Epidermal melanocyte (primary cell): ENCODE measurements around the gene RPS29.
"Not testable (repeated sequence)": the region's sequence is repeated elsewhere in the genome, so short reads cannot be mapped to it uniquely, and the experiment has no call there.

Source experiments
- DNase-seq: peaks from one replicate; pipeline ENCODE4 v3.0.0; 2011; ENCODE audit warnings: low spot score; ENCODE audit not compliant: insufficient read length

RPS29 gene

DNA sequence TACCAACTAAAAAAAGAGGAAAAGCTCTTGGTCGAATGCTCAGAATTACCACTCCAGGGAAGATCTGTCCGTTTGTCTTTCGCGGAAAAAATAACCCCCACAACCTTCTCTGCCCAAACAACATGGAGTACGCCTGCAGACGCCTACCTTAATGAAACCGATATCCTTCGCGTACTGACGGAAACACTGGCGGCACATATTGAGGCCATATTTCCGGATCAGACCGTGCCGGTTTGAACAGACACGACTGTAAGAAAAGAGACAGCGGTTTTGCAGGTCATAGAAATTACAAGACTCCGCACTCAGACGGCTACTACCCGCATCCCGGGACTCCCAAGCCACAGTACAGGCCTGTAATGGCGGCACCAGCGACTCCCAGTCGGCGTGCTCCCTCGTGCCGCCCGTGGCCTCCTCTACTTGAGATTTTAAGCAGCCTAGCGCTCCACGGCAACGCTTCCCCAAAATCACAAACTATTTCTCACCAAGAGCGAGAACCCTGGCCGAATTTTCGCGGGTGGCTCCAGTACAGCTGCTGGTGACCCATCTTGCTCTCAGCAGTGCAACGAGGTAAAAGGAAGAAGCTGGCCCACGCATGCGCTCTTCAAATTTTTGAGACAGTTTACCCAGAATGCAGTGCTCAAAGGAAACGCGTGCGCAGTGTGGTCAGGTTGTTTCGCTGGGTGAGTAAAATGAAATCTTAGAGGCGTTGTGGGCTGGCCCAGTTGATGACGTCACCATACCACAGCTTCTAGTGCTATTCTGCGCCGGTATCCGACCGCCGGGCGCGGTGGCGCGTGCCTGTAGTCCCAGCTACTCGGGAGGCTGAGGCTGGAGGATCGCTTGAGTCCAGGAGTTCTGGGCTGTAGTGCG is at the start of gene RPS29:
TSS of gene RPS29 (minus strand) at position 578 of the 870 bp plus-strand sequence. CDS start at position 544, 34 bp downstream.
- peak; percentile 88 for DNase-seq

DNA sequence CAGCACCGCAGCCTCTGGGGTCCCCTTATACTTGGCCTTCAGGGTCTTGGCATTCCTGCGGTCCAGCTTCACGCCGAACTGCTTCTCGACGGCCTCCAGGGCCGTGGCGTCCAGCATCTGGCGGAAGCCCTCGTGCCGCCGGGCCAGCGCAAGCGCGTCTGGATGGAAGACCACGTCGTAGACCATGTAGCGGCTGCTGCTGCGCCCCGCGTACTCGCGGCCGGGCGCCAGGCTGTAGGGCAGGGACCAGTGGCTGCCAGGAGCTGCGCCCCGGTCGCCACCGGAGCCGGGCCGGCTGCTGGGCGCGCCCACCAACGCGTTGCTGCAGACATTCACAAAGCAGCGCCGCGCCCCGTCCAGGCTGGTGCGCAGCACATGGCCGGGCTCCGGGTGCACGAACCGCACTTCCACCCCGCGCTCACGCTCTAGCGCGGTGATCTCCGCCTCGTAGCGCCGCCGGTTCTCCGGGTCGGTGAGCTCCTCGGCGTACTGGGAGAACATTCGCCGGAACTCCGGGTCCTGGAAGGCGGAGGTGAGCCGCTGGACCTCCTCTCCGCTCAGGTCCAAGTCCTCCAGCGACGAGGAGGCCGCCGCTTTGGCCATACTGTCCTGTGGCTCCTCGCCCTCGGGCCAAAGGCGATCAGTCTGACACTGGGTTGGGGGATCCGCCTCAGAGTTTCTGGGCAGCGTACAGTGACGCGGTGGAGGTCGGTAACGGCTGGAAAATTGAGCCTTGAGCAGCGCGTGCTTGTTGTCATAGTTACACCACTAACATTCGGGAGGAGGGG is 48.6 kb upstream of the RPS29 start, which contains the start of gene DNAAF2:
TSS of gene DNAAF2 (minus strand) at position 698 of the 788 bp plus-strand sequence. CDS start at position 603, 95 bp downstream.
- peak; percentile 44 for DNase-seq

DNA sequence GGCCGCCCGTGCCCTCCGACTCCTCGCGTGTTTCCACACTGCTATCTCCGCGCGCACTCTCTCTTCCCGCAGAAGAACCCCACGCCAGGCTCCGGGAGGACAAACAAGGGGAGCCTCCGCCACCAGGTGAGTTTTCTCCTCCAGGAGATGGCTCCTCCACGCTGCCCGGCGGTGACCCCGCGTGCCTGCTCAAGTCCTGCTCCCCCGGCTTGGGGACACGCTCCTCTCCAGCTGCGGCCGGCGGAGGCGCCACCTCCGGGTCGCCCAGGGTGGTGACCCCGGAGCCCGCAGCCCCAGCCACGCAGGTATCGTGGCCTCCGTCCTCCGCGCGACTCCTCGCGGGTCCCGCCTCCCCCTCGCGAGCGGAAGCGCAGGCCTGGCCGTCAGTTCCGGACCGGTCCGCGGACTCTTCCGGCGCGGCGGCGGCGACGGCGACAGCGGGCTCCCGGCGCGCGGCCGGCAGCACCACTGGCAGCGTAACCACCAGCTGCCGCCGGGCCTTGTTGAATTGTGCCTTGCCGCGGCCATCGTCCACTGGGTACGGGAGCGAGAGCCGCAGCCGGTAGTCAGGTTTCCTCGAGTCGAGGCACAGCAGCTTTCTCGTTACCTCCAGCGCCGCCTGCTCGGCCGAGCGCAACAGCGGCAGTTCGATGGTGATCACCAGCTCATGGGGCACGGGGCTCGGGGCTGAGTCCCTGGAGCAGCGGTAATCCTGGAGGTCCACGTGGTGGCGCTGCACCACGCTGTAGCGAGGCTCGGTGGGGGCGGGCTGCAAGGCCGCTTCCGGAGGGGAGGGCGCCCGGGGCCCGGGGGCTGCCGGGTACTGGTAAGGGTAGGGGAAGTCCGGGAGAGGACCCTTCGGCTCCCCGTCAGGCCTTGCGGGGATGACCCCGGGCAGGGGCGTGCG is 47.7 kb upstream of the RPS29 start:
- DNase-seq: peak; percentile 75

DNA sequence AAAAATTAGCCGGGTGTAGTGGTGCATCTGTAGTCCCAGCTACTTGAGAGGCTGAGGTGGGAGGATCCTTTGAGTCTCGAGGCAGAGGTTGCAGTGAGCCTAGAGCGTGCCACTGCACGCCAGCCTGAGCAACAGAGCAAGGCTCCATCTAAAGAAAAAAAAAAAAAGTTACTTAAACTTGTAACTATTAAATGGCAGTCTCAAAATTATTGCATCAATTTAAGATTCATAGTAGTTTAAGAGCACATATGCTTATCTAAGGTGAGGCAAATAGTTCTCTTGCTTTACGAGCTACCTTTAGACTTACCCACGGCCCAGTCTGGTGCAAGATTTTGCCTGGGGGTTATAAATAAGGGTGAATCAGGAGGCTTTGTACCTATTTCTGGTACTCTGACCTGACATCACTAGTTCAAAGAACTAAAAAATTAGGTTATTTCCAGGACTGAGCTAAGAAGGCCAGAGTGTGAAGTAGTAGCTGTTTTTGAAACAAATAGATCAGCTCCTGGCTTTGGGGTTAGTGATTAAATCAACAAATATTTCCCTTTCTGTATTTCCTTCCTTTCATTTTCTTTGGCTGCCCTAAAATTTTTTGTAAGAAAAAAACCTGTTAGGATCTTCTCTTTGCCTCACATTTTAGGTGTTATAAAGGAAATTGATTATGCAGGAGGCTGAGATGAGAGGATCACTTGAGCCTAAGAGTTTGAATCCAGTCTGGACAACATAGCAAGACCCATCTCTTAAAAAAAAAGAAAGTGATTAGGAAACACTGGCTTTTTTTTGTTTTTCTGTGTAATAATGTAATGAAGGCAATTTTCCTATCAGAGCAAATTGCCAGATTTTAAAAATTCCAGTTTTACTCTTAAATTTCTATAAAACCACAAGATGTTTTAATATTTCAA is 38.0 kb upstream of the RPS29 start:
- no peak for DNase-seq

DNA sequence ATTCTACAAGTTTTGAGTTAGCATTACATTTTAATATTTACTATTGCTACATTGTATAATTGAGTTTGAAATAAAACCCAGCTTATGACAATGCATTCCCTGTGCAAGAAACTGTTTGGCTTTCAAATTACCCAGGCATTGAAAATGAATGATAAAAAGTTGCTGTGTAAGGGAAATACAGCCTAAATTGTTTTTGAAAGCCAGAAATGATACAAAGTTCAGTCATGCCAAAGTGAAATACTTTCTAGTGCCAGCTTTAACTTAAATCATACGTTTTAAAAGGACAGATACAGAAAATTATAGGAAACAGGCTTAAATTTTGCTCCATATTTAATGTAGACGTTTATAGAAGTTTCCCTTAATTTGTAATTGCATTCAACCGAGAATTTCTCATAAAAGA is 37.2 kb upstream of the RPS29 start:
- DNase-seq: no peak

DNA sequence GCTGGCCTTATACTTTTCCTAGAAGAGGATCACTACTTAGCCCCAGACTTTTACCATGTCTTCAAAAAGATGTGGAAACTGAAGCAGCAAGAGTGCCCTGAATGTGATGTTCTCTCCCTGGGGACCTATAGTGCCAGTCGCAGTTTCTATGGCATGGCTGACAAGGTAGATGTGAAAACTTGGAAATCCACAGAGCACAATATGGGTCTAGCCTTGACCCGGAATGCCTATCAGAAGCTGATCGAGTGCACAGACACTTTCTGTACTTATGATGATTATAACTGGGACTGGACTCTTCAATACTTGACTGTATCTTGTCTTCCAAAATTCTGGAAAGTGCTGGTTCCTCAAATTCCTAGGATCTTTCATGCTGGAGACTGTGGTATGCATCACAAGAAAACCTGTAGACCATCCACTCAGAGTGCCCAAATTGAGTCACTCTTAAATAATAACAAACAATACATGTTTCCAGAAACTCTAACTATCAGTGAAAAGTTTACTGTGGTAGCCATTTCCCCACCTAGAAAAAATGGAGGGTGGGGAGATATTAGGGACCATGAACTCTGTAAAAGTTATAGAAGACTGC is 35.9 kb upstream of the RPS29 start:
- DNase-seq: no peak

DNA sequence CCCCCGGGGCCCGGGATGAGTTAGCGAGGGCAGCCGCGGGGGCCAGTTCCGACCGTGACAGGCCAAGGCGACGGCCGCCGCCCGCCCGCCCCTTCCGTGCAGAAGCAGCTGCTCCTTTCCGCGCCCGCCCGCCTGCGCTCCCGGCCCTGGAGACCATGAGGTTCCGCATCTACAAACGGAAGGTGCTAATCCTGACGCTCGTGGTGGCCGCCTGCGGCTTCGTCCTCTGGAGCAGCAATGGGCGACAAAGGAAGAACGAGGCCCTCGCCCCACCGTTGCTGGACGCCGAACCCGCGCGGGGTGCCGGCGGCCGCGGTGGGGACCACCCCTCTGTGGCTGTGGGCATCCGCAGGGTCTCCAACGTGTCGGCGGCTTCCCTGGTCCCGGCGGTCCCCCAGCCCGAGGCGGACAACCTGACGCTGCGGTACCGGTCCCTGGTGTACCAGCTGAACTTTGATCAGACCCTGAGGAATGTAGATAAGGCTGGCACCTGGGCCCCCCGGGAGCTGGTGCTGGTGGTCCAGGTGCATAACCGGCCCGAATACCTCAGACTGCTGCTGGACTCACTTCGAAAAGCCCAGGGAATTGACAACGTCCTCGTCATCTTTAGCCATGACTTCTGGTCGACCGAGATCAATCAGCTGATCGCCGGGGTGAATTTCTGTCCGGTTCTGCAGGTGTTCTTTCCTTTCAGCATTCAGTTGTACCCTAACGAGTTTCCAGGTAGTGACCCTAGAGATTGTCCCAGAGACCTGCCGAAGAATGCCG is 35.1 kb upstream of the RPS29 start:
- DNase-seq: no peak

DNA sequence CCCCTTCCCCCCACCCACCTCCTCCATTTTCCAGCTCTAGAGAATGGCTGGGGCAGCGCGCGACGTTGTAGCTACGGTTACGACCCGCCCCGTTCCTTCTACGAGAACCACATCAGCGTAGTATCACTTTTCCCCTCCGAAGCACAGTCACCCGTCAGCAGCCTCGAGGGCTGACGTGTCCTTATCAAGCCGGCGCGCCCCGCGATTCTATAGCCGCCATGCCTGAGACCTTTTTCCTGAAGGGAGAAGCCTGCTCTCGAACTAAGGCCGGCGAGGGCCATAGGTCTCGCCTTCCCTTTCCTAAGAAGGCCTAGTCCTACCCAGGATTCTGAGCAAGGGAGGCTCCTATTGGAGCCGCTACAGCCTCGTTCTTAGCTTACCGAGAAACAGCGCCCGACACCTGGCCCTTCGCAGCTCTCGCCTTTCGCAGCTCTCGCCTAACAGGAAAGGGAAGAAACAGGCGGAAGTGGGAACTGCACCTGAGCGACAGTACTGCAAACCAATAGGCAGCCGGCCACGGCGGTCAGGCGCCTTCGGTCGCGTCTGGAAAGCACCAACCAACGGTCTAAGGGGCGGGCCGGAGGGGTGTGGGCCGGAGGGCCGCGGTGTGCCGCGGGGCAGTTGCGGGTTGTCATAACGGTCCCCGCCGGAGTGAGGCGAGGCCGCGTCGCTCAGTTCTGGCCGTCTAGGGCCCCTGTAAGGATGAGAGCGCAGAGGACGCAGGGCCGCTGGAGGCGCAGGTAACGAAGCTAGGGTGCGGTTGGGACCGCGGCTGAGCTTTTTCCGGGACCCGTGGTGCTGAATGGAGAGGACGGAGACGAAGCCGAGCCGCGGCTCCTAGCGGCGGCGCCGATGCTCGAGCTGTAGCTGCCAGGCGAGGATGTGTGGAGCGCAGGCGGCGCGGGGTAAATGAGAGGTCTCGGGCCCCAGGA is 34.3 kb upstream of the RPS29 start, which contains the start of the genes MGAT2 and RPL36AL:
TSS of gene MGAT2 (plus strand) at position 618 of the 932 bp plus-strand sequence. CDS start 470 bp downstream, outside the sequence.
TSS of gene RPL36AL (minus strand) at position 445 of the 932 bp plus-strand sequence. CDS start 1,522 bp downstream, outside the sequence.
- peak; percentile 98 for DNase-seq

DNA sequence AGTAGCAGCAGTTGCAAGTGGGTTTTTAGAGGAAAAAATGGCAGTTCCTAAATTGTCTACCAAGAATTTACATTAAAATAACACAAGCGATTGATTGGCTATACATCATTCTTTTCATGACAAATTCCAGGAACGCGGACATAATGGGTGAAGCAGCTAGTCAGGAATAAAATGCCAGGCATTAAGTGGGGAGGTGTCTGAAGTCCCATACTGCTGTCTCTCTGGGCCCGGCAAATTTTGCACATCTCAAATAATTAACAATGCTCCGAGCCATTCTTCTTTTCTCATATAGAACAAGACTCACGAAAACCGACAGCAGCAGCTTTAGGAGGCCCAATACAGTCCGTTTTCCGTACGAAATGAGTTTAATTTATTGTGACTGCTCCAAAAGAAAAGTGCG is 33.5 kb upstream of the RPS29 start:
- DNase-seq: no peak

DNA sequence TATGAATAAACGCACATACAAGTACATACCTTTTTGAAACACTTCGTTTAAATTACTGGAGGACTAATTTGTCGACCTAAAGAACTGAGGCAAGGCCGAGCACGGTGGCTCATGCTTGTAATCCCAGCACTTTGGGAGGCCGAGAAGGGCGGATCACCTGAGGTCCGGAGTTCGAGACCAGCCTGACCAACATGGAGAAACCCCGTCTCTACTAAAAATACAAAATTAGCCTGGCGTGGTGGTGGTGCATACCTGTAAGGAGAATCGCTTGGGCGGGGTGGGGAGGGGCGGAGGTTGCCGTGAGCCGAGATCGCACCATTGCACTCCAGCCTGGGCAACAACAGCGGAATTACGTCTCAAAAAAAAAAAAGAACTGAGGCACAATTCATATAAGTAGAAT is 33.1 kb upstream of the RPS29 start:
- not testable (repeated sequence) for DNase-seq

DNA sequence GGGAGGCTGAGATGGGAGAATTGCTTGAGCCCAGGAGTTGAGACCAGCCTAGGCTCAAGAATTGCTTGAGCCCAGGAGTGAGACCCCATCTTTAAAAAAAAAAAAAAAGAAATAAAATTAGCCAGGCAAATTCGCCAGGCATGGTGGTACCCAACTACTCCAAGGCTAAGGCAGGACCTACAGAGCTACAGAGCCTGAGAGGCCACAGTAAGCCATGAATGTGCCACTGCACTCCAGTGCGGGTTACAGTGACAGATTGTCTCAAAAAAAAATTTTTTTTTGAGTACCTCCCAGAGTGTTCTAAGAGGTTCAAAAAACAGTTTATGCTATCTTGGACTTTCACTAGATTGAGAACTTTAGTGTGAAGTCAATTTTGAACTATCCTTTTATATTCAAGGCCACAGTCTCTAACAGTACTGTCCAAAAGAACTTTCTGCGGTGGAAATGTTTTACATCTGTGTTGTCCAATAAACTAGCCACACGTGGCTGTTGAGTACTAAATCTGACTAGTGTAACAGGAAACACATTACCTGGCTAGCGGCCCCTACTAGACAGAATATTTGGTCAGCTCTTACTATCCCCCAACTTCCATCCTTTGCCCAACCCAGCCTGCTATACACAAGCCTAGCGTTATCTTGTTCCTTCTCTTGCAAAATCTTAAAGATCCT is 31.8 kb upstream of the RPS29 start:
- no peak for DNase-seq

DNA sequence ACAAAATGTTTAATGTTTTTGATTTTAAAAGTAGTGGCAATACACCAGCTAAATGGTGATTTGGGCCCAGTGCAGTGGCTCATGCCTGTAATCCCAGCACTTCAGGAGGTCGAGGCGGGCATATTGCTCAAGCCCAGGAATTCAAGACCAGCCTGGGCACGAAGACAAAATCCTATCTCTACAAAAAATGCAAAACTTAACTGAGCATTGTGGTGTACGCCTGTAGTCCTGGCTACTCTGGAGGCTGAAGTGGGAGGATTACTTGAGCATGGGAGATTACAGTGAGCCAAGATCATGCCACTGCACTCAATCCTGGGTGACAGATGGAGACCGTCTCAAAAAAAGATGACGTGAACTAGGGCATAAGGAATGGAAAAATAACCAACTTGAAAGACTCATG is 29.6 kb upstream of the RPS29 start:
- no peak for DNase-seq

DNA sequence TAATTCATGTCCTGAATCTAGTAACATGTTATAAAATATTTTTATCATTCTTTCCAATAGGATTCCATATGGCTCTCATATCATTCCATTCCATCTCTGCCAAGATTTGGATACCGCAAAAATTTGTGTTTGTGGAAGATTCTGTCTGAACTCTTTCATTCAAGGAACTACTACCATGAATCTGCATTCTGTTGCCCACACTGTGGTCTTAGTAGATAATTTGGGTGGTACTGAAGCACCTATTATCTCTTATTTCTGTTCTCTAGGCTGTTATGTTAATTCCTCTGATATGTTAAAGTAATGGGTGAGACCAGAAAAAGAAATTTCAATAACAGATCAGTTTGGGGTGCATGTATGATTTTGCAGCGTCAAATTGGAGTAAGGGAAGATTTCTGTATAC is 28.0 kb upstream of the RPS29 start:
- no peak for DNase-seq

DNA sequence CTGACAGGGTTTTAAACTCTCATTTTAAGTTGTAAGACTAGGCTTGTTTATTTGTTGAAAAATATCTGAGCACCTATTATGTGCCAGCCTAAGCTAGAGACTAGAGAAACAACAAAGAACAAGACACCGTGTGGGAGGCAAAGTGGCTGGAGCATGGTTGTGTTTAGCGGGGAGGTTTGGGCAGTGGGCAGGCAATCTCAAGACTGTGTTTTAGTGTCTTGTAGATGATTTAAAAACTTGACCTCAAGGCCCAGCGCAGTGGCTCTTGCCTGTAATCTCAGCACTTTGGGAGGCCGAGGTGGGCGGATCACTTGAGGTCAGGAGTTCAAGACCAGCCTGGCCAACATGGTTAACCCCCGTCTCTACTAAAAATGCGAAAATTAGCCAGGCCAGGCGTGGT is 26.5 kb upstream of the RPS29 start:
- no peak for DNase-seq

DNA sequence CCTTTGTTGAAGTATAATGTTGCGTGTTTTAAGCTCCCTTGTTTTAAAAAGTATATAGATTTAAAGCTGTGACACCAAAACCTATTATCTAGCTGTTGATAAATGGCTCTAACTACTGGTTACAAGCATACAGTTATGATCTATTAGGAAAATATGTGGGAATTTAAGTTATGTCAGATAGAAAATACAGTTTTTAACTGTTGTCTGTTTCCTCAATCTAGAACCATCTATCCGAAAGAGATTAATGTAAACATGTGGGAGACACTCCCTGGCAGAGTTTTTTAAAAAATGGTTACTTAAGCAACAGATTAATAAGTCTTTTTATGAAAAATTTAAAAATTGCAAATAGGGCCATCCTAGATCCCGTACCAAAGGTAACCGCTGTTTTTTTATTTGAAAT is 26.1 kb upstream of the RPS29 start:
- DNase-seq: no peak

DNA sequence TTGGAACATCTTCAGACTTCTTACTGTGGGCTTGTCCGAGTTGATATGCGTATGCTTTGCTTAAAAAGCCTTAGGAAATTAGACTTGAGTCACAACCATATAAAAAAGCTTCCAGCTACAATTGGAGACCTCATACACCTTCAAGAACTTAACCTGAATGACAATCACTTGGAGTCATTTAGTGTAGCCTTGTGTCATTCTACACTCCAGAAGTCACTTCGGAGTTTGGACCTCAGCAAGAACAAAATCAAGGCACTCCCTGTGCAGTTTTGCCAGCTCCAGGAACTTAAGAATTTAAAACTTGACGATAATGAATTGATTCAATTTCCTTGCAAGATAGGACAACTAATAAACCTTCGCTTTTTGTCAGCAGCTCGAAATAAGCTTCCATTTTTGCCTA is 21.4 kb upstream of the RPS29 start:
- DNase-seq: no peak
